A673 (cell line): ENCODE data around the gene ANXA10. TPM values are rescaled to one million over a fixed set of nuclear protein-coding genes. Genes with fewer than 3 reads are reported as not detected.

Experiments
- BruUV-seq: library from RNA; stranded (reverse); fragments of 400-500 nt; replicated peaks from 2 replicates; lab custom pipeline; 2021; lab: Mats Ljungman, UMichigan
- CTCF ChIA-PET: fragments of 300-600 bp; sonication (Branson Sonifier 250); formaldehyde crosslinking; loops from one replicate; lab custom pipeline; 2022; ENCODE audit warnings: antibody characterized with exemption; lab: Charles Lee
- POLR2A ChIA-PET: fragments of 300-600 bp; sonication (Branson Sonifier 250); formaldehyde crosslinking; loops from one replicate; lab custom pipeline; 2022; ENCODE audit warnings: antibody characterized with exemption; ENCODE audit not compliant: low non-redundant PET; lab: Charles Lee
- DNase-seq: peaks from one replicate; pipeline ENCODE4 v3.0.0-alpha.2; 2015; ENCODE audit warnings: low spot score
- H3K27ac ChIP-seq: fragments of 200-600 bp; sonication (generic); 2 replicates; pipeline ENCODE4 v1.5.1; 2016; ENCODE audit warnings: mixed run types, low read depth, mild to moderate bottlenecking, mixed read lengths, antibody characterized with exemption, low read length; ENCODE audit not compliant: poor library complexity, severe bottlenecking
- H3K27me3 ChIP-seq: fragments of 200-600 bp; sonication (generic); replicated peaks from 2 replicates; pipeline ENCODE4 v1.6.1; 2017; ENCODE audit warnings: mixed run types, low read depth, mild to moderate bottlenecking, mixed read lengths, antibody characterized with exemption, low read length; ENCODE audit not compliant: insufficient read depth, poor library complexity
- H3K36me3 ChIP-seq: fragments of 200-600 bp; sonication (generic); 2 replicates; pipeline ENCODE4 v1.6.1; 2016; ENCODE audit warnings: mixed run types, mild to moderate bottlenecking, mixed read lengths, antibody characterized with exemption, low read length; ENCODE audit not compliant: insufficient read depth, poor library complexity, severe bottlenecking
- H3K4me1 ChIP-seq: fragments of 200-600 bp; sonication (generic); 2 replicates; pipeline ENCODE4 v1.6.1; 2017; ENCODE audit warnings: mixed run types, mild to moderate bottlenecking, mixed read lengths, antibody characterized with exemption, low read length; ENCODE audit not compliant: insufficient read depth, poor library complexity, severe bottlenecking
- H3K4me3 ChIP-seq: fragments of 200-600 bp; sonication (generic); 2 replicates; pipeline ENCODE4 v1.5.1; 2016; ENCODE audit warnings: low read depth, mixed run types, mild to moderate bottlenecking, mixed read lengths, low read length; ENCODE audit not compliant: poor library complexity, severe bottlenecking
- H3K9me3 ChIP-seq: fragments of 200-600 bp; sonication (generic); 2 replicates; pipeline ENCODE4 v1.6.1; 2016; ENCODE audit warnings: mixed run types, low read depth, mild to moderate bottlenecking, mixed read lengths, antibody characterized with exemption, low read length; ENCODE audit not compliant: poor library complexity, severe bottlenecking
- CTCF ChIP-seq: fragments of 300-800, 200-600 bp; sonication (generic); conservative IDR thresholded peaks from 2 replicates; pipeline ENCODE4 v1.5.1; 2017; ENCODE audit warnings: low read depth, mild to moderate bottlenecking, antibody characterized with exemption, low read length, moderate library complexity, mixed read lengths
- EZH2 ChIP-seq: fragments of 200-600 bp; sonication (generic); IDR thresholded peaks from 2 replicates; pipeline ENCODE4 v1.6.1; 2017; ENCODE audit warnings: borderline replicate concordance, low read depth, mild to moderate bottlenecking, mixed read lengths, antibody characterized with exemption, low read length; ENCODE audit not compliant: poor library complexity, severe bottlenecking
- intact Hi-C: fragments of 100-400 bp; cut with micrococcal nuclease; formaldehyde crosslinking; loops from one replicate; pipeline ENCODE4 v1.10.0; 2022; ENCODE audit not compliant: unreplicated experiment
- total RNA-seq: library from RNA; stranded (reverse); gene quantifications from 2 replicates; pipeline ENCODE4 v1.2.3, GENCODE V29; 2021

Gene ANXA10
- total RNA-seq, 1 experiment from 2014 or later: not detected

DNA sequence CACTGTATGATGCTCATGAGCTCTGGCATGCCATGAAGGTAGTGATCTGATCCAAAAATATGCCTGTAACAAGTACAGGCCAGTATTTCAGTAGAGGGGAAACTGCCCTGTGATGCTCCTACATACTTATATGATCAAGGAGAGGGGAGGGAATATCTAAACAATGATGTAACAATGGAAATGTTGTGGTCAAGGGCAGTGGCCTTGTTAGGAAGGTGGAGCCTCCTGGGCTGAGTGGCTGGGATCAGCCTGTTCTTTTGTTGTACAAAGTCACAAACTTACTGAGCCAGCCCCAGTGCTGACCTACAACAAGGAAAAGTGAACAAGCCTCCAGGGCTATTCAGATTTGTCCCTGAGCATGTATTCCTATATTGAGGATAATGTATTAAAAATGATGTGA, 70.3 kb downstream of the ANXA10 start:
- CTCF ChIA-PET: no interaction called here
- H3K4me1 ChIP-seq: no peaks in the 10 kb centered on the region
- BruUV-seq: no TSS peak
- no peaks in the 10 kb centered on the region for H3K27me3 ChIP-seq
- H3K9me3 ChIP-seq: no peaks in the 10 kb centered on the region
- POLR2A ChIA-PET: no interaction called here
- no peak for TF ChIP-seq CTCF
- H3K36me3 ChIP-seq: no peaks in the 10 kb centered on the region
- intact Hi-C loops: no loop called here
- H3K27ac ChIP-seq: no peak overlapping the region
- DNase-seq: no peak
- H3K4me3 ChIP-seq: no peak overlapping the region

- no TSS peak for BruUV-seq
- no peak for DNase-seq
Observed at GRCh38 chr4:168163106-168163505, 70.8 kb downstream of the ANXA10 start.

GRCh38 chr4:168164045-168164444, 71.7 kb downstream of the ANXA10 start:
- Histone ChIP-seq H3K9me3 (no peaks in the 10 kb centered on the region), H3K4me3 (no peak overlapping the region), H3K4me1 (no peaks in the 10 kb centered on the region), H3K27ac (no peak overlapping the region), H3K36me3 (no peaks in the 10 kb centered on the region), H3K27me3 (no peaks in the 10 kb centered on the region)
- CTCF ChIA-PET: no interaction called here
- no peak for DNase-seq
- no TSS peak for BruUV-seq
- intact Hi-C loops: no loop called here
- POLR2A ChIA-PET: no interaction called here
- TF ChIP-seq CTCF: no peak
- TF ChIP-seq EZH2: no peak

More at GRCh38 chr4:168163106-168163505, 70.8 kb downstream of the ANXA10 start:
- intact Hi-C loops: no loop called here
- Histone ChIP-seq H3K9me3 (no peaks in the 10 kb centered on the region), H3K4me3 (no peak overlapping the region), H3K27me3 (no peaks in the 10 kb centered on the region), H3K4me1 (no peaks in the 10 kb centered on the region), H3K36me3 (no peaks in the 10 kb centered on the region), H3K27ac (no peak overlapping the region)
- TF ChIP-seq CTCF (no peak), EZH2 (no peak)
- ChIA-PET CTCF (no interaction called here), POLR2A (no interaction called here)
